ENCODE data around the gene TMEM72. TPM values are rescaled to one million over a fixed set of nuclear protein-coding genes. Genes with fewer than 3 reads are reported as not detected.

Gene TMEM72
- total RNA-seq, 1 donor from 2014 or later = not detected

DNA sequence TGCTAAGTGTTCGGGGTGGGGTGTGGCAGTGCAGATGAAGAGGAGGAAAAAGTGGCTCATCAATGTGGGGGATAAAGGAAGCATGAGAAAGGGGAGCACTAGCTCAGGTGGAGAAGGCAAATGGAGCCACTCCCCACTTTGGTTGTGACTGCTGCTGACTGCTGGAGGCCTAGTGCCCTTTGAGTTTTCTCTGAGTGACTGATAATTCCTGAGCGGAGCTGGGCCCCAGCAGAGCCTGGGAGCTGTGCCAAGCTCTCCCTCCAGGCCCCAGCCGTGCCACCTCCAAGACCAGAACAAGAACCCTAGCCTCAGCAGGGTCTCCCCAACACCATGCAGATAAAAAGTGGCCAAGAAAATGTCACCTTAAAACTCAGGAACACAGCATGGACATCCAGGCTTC, 38.8 kb downstream of the TMEM72 start:
- TF ChIP-seq, protein P1, sequence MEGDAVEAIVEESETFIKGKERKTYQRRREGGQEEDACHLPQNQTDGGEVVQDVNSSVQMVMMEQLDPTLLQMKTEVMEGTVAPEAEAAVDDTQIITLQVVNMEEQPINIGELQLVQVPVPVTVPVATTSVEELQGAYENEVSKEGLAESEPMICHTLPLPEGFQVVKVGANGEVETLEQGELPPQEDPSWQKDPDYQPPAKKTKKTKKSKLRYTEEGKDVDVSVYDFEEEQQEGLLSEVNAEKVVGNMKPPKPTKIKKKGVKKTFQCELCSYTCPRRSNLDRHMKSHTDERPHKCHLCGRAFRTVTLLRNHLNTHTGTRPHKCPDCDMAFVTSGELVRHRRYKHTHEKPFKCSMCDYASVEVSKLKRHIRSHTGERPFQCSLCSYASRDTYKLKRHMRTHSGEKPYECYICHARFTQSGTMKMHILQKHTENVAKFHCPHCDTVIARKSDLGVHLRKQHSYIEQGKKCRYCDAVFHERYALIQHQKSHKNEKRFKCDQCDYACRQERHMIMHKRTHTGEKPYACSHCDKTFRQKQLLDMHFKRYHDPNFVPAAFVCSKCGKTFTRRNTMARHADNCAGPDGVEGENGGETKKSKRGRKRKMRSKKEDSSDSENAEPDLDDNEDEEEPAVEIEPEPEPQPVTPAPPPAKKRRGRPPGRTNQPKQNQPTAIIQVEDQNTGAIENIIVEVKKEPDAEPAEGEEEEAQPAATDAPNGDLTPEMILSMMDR (IDR thresholded peaks at IDR 0.05; ENCODE audit: borderline replicate concordance) = no peak
- no peak overlapping the region for H3K4me3 ChIP-seq
- peaks cover 92% of the 10 kb centered on the region for H3K4me1 ChIP-seq
- H3K36me3 ChIP-seq = no peaks in the 10 kb centered on the region
- DNase-seq = no peak
- no peaks in the 10 kb centered on the region for H3K27me3 ChIP-seq (ENCODE audit: low read depth)
- intact Hi-C loops (cut with micrococcal nuclease) = no loop called here
- H3K27ac ChIP-seq (replicated peaks) = peak overlapping the region; percentile 65
- no peaks in the 10 kb centered on the region for H3K9me3 ChIP-seq (replicated peaks)

DNA sequence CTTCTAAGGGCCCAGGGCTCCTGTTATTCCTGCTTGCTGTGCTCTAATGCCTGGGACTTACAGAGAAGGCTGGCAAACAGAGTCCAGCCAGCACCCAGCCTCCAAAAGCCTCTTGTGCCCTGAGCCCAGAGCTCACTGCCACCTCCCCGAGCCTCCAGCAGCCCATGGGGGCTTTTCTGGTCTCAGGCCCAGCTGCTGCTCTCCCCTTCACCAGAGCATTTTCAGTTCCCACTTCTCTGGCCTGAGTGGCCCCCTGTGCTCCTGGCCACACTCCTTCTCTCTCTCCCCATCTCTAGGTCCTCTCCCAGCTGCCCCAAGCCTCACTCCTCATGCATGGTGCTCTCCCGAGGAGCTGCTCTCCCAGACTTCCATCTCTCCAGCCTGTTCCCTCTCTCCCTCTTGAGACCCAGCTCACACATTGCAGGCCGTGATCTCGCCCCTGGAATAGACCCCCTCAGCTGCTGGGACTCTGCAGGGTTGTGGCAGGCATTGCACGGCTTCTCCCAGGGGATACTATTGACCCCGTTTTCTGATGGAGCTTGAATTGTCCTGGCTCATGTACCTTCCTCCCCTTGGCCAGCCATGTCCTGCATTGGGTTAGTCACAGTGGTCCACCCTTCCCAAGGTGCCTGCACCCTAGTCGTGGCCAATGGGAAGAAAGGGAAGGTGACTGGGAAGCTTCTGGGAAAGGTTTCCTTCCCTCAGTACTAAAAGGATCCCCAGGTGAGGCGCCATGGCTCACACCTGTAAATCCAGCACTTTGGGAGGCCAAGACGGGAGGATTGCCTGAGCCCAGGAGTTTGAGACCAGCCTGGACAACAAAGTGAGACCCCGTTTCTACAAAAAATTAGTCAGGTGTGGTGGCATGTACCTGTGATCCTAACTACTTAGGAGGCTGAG, 39.4 kb downstream of the TMEM72 start:
- Histone ChIP-seq H3K27ac (replicated peaks) (peak overlapping the region; percentile 65), H3K27me3 (ENCODE audit: low read depth) (no peaks in the 10 kb centered on the region), H3K4me1 (peaks cover 96% of the 10 kb centered on the region), H3K36me3 (no peaks in the 10 kb centered on the region), H3K9me3 (replicated peaks) (no peaks in the 10 kb centered on the region), H3K4me3 (no peak overlapping the region)
- TF ChIP-seq, protein P1 (IDR thresholded peaks at IDR 0.05; ENCODE audit: borderline replicate concordance) = no peak
- no peak for DNase-seq
- intact Hi-C loops (cut with micrococcal nuclease) = no loop called here

DNA sequence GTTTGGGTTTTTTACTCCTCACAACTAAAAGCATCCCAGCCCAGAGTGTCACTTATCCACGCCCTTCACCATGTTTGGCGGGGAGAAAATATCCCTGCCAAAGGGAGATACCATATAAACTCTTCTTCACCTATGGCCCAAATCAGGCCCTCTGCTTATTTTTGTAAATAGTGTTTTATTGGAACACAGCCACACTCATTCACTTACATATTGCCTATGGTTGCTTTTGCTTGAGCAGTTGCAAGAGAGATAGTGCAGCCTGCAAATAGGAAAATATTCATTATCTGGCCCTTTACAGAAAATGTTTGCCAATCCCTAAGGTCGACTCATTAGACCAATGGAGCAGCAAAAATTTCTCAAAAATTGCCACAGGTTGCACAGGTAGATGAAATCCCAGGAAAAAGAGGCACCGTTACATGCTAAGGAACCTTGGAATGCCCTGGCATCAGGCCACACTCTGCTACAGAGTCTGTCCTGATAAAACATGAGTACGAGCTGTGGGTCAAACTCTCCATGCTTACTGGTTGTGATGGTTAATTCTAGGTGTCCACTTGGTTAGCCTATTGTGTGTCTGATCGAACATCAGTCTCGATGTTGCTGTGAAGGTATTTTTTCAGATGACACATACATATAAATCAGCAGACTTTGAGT, 40.6 kb downstream of the TMEM72 start:
- DNase-seq = no peak

DNA sequence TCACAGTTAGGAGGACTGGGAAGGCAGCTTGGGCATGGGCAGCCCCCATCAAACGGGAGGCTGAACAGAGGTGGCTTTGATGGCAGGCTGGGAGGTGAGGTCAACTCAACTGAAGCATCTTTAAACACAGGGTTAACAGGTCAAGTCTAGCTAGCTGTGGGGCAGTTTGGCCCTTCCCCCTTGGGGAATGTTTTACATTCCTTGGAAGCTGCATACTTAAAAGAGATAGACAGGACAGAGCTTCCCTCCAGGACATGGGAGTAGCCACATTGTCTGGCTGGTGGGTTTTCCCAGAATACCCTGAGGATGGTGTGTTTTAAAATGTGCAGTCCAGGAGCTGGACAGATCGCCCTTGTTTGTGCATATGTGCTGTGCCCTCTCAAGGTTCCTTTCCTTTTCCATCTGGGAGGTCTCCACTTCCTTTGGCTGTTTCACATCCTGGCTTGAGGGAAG, 41.7 kb downstream of the TMEM72 start:
- Histone ChIP-seq H3K4me1 (peaks cover 99% of the 10 kb centered on the region), H3K9me3 (replicated peaks) (peaks cover 4% of the 10 kb centered on the region), H3K27ac (replicated peaks) (peak overlapping the region; percentile 33), H3K36me3 (peaks cover 6% of the 10 kb centered on the region), H3K4me3 (no peak overlapping the region), H3K27me3 (ENCODE audit: low read depth) (no peaks in the 10 kb centered on the region)
- TF ChIP-seq, protein P1 (IDR thresholded peaks at IDR 0.05; ENCODE audit: borderline replicate concordance) = no peak
- intact Hi-C loops (cut with micrococcal nuclease) = no loop called here
- no peak for DNase-seq

More for the DNA sequence above, 40.6 kb downstream of the TMEM72 start:
- H3K27me3 ChIP-seq (ENCODE audit: low read depth) = no peaks in the 10 kb centered on the region
- peaks cover 96% of the 10 kb centered on the region for H3K4me1 ChIP-seq
- TF ChIP-seq, protein P1 (IDR thresholded peaks at IDR 0.05; ENCODE audit: borderline replicate concordance) = no peak
- H3K9me3 ChIP-seq (replicated peaks) = peaks cover 2% of the 10 kb centered on the region
- no peak overlapping the region for H3K27ac ChIP-seq (replicated peaks)
- intact Hi-C loops (cut with micrococcal nuclease) = no loop called here
- peaks cover 5% of the 10 kb centered on the region for H3K36me3 ChIP-seq
- no peak overlapping the region for H3K4me3 ChIP-seq

DNA sequence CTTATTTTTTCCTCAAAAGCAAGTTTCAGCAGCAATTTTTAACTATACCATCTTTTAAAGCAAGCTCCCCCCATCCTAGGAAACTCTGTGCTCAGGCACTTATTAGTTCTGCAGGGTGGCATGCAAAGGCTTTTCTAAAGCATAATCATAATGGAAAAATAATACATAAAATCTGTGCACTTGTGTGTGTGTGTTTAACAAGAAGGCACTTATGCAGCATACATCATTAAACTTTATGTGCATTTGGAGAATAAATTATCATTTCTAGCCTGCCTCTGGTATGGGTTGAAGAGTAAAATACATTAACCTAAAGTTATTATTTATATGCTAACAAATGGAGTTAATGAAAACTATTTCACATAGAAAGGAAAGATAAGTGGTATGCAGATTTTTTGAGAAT, 42.9 kb downstream of the TMEM72 start:
- H3K27ac ChIP-seq (replicated peaks) = peak overlapping the region; percentile 96
- H3K4me3 ChIP-seq = no peak overlapping the region
- peaks cover 6% of the 10 kb centered on the region for H3K36me3 ChIP-seq
- peaks cover 4% of the 10 kb centered on the region for H3K9me3 ChIP-seq (replicated peaks)
- H3K27me3 ChIP-seq (ENCODE audit: low read depth) = no peaks in the 10 kb centered on the region
- intact Hi-C loops (cut with micrococcal nuclease) = no loop called here
- peaks cover 99% of the 10 kb centered on the region for H3K4me1 ChIP-seq
- DNase-seq = no peak
- TF ChIP-seq, protein P1 (IDR thresholded peaks at IDR 0.05; ENCODE audit: borderline replicate concordance) = no peak
